ENCODE results near the gene TLR1.
"Not testable (repeated sequence)": the region's sequence is repeated elsewhere in the genome, so short reads cannot be mapped to it uniquely, and the experiment has no call there.

TLR1 gene

GRCh38 chr4:38774181-38774955 lies 30.2 kb downstream of the TLR1 start:
- no peak for DNase-seq

DNA sequence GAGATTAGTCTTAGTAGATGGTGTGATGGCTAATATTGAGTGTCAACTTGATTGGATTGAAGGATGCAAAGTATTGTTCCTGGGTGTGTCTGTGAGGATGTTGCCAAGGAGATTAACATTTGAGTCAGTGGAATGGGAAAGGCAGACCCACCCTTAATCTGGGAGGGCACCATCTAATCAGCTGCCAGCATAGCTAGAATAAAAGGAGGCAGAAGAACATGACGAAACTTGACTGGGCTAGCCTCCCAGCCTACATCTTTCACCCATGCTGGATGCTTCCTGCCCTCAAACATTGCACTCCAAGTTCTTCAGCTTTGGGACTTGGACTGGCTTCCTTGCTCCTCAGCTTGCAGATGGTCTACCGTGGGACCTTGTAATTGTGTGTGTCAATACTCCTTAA lies 34.3 kb downstream of the TLR1 start:
- not testable (repeated sequence) for DNase-seq

GRCh38 chr4:38769857-38770256 lies 34.7 kb downstream of the TLR1 start:
- DNase-seq, result no peak

GRCh38 chr4:38769441-38769840 lies 35.1 kb downstream of the TLR1 start:
- DNase-seq, result no peak

DNA sequence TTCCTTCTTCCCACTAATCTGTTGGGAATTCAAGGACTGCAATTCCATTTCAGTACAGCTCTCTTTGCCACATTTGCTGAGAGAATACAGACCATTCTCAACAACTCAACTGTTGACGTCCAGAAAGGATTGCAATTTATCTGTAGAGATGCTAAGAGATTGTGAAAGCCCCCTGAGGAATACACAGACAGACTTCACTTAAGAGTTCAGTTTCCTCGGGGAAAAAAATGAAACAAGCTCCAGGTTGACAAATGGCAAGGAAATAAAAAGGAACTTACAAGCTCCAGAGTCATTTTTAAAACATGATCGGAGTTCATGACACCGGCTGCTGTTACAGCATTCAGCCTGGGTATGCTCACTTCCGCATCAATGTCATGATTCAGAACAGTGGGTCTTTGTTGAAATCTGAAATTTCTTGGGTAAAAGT lies 35.6 kb downstream of the TLR1 start:
- no peak for DNase-seq

GRCh38 chr4:38766940-38767339 lies 37.7 kb downstream of the TLR1 start:
- not testable (repeated sequence) for DNase-seq

- DNase-seq, result no peak
These were observed 39.2 kb downstream of the TLR1 start for GRCh38 chr4:38765382-38765781.

DNA sequence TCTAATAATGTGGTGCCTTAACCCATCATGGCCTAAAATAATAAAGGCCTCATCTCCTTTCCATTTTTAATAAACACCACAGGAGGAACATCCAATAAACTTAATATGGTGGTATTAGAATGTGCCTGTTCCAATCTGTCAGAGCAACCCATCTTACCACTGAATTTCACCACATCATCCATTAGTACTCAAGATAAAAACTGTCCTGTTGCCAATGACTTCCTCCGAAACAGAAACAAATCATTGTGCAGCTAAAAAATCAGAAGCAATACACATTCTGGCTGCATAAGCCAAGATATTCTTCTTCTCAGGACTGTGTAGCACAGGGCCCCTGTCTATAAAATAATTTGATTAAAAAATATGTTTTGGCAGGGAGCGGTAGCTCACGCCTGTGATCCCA lies 40.3 kb downstream of the TLR1 start:
- DNase-seq, result no peak

- no peak for DNase-seq
These were observed 42.0 kb downstream of the TLR1 start for GRCh38 chr4:38762560-38762959.

DNA sequence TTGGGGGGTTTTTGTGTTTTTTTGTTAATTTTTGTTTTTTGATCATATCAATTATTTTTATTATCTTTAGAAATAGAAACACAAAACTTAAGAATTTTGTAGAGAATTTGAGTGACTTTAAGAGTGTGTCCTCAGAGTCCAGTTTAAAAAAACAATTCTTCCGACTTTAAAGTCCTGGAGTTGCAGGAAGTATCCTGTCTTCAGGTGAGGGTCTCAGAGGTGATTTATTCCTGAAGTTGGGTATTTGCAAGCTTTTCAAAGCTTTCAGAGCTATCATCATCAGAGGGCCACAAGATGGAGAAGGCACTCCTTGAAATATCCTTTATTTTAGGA lies 44.8 kb downstream of the TLR1 start:
- DNase-seq, result no peak

DNA sequence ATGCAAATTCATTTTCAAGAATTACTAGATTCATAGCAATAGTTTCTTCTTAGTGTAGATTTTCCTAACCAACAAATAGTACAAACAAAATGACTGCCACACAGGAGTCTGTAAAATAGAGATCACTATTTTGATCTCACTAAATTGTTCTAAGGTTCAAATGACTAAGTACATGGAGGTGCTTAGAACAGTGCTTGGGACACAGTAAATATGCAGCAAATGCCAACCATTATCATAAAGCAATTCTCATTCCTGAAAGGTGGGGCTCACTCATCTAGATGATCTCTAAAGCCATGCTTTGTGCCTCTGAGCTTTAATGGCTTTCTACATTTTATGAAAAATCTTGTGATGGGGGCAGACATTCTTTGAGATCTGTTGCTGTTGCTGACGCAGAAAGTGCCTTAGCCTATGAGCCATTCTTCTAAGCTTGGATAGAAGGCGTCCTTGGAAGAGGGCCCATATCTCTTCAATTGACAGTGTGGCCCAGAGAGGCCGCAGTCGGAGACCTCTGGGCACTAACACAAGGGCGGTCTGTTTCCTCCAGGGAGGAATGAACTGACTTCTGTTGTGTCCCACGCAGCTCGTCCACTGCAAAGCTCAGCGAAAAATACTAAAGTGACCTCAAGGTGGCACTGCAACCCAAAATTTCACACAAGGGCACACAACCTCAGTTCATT lies 45.3 kb downstream of the TLR1 start:
- DNase-seq, result peak; percentile 74

DNA sequence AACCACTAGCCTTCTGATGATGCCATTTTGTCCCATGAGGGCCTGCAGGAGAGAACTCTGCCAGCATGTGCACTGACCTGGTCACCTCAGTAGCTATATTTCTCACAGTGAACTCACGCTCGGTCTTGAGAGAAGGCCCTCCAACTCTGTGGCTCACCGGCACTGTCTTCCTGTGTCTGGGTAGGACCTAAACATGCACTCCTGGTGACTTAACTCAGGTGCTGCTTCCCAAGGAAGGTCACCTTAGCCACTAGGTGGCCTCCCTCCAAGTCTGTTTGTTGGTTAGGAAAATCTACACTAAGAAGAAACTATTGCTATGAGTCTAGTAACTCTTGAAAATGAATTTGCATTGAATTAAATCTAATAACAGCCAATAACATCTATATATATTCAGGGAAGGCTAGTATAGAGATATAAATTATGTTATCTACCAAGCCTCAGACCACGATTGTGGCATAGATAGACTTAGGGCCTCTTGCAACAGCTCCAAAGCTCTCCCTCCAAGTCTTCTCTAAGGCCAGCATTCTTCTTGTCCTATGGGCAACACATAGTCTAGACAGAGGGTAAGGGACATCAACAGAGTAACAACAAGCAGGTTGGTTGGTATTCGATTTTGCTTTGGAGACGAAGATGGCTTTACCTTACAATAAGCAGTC lies 46.5 kb downstream of the TLR1 start:
- no peak for DNase-seq

- peak; percentile 94 for DNase-seq
These were observed 51.4 kb downstream of the TLR1 start for GRCh38 chr4:38752941-38753806.

- DNase-seq, result no peak
These were observed 52.1 kb downstream of the TLR1 start for GRCh38 chr4:38752372-38752940.

- DNase-seq, result no peak
These were observed 53.1 kb downstream of the TLR1 start for GRCh38 chr4:38751341-38752010.

DNA sequence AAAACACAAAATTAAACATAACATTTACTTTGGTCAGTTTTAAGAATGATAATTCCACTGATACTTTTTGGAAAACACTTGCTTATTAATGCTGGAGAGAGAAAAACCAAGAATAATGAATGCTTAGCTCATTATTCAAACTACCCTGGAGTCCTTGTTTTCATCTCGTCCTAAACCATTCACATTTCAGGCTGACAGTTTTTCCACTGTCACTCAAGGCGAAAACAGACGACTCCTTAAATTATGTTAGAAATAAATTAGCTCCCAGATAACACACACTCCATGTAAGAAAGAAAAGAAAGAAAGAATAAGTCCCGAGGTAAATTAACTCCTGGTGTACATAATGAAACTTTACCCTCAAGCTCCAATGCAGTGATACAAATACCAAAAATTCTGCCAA lies 55.3 kb downstream of the TLR1 start:
- no peak for DNase-seq

- DNase-seq, result no peak
These were observed 57.0 kb downstream of the TLR1 start for GRCh38 chr4:38747629-38748028.
